Measurements from ENCODE around the gene NCR1. TPM values are rescaled to one million over a fixed set of nuclear protein-coding genes. Genes with fewer than 3 reads are reported as not detected.

Gene NCR1
- total and polyA plus RNA-seq, 2 of the 8 experiments (the other 6 are each of a cell fraction or from before 2014, with no cell fraction given): 1.5 to 5.1 TPM

GRCh38 chr19:54918499-54918898 is 12.6 kb downstream of the NCR1 start:
- ChIA-PET POLR2A (ENCODE audit: partially characterized antibody) (interaction anchor here (0.8 kb wide), 1 partner anchor 128 kb away, joined by 3 read pairs; no protein-coding TSS in a partner anchor), CTCF (ENCODE audit: partially characterized antibody) (interaction anchor here (1.0 to 4.0 kb wide), 4 partner anchors 37 to 500 kb away, joined by 3 to 39 read pairs (median 5); no protein-coding TSS in a partner anchor)
- Histone ChIP-seq H3K9ac (replicated peaks in 1 of 4; ENCODE audit: extremely low read depth in 1 of 4, low read depth in 3 of 4, low read length in 3 of 4) (no peak overlapping the region), H3K79me1 (ENCODE audit: low read depth, low read length) (no peaks in the 10 kb centered on the region), H2BK15ac (ENCODE audit: low read length) (no peak overlapping the region), H3K4me1 (replicated peaks in 1 of 4; ENCODE audit: control insufficient read depth in 3 of 4, insufficient read depth in 4 of 4, low read length in 3 of 4) (no peaks in the 10 kb centered on the region), H3K4me3 (ENCODE audit: extremely low read depth in 1 of 4, insufficient read depth in 2 of 4, low read depth in 3 of 4, low read length in 4 of 4) (no peak overlapping the region), H4K91ac (replicated peaks; ENCODE audit: insufficient read length, low read length) (no peak overlapping the region), H3K18ac (ENCODE audit: extremely low read depth, low read length) (no peak overlapping the region), H3K14ac (ENCODE audit: insufficient read length) (no peak overlapping the region), H3K27ac (ENCODE audit: low read depth, low read length) (no peak overlapping the region), H2BK5ac (ENCODE audit: low read depth, low read length) (no peak overlapping the region), H4K8ac (ENCODE audit: extremely low read depth, insufficient read depth, low read length) (no peak overlapping the region), H3K27me3 (replicated peaks in 1 of 4; ENCODE audit: control insufficient read depth in 3 of 4, extremely low read depth in 1 of 4, insufficient read depth in 3 of 4, low read length in 3 of 4) (no peaks in the 10 kb centered on the region), H2AK5ac (ENCODE audit: low read depth, low read length) (no peak overlapping the region), H3K36me3 (ENCODE audit: control insufficient read depth in 2 of 4, insufficient read depth in 4 of 4, low read length in 3 of 4) (no peaks in the 10 kb centered on the region), H3K56ac (replicated peaks; ENCODE audit: insufficient read length, low read depth, low read length) (no peak overlapping the region), H4K20me1 (replicated peaks in 1 of 2; ENCODE audit: control insufficient read depth in 1 of 2, insufficient read depth in 2 of 2, low read length in 2 of 2) (no peaks in the 10 kb centered on the region), H4K5ac (ENCODE audit: insufficient read length, low read depth, low read length) (no peak overlapping the region), H3K4ac (replicated peaks; ENCODE audit: insufficient read length, low read depth, low read length) (no peak overlapping the region), H3K79me2 (ENCODE audit: control insufficient read depth in 1 of 2, insufficient read depth in 2 of 2, low read length in 2 of 2) (no peaks in the 10 kb centered on the region), H2BK20ac (ENCODE audit: low read length) (no peak overlapping the region), H2BK120ac (replicated peaks; ENCODE audit: low read depth, low read length) (no peak overlapping the region), H3K23me2 (ENCODE audit: low read depth, low read length) (no peaks in the 10 kb centered on the region), H3K4me2 (ENCODE audit: insufficient read depth in 1 of 2, low read depth in 2 of 2, low read length in 2 of 2) (no peak overlapping the region), H2AFZ (ENCODE audit: low read length) (no peak overlapping the region), H2BK12ac (ENCODE audit: low read depth, low read length) (no peak overlapping the region), H3K23ac (ENCODE audit: insufficient read length) (no peak overlapping the region), H3K9me3 (ENCODE audit: insufficient read depth in 2 of 2, low read depth in 1 of 2, low read length in 1 of 2) (no peaks in the 10 kb centered on the region)
- FAIRE-seq (no peak), DNase-seq (ENCODE audit: low read depth in 1 of 2, low spot score in 2 of 2) (no peak)
- 93% methylated on average over 9 of the region's 9 CpGs; no CpG with 5 or more reads in 1 of the 2 experiments for WGBS, 2 experiments (ENCODE audit: extremely low coverage in 1 of 2, insufficient coverage in 1 of 2, insufficient read length in 1 of 2, insufficient replicate concordance in 2 of 2, low coverage in 1 of 2, low lambda C conversion rate in 2 of 2, missing lambda C conversion rate in 1 of 2)
- TF ChIP-seq TCF12 (IDR thresholded peaks at IDR 0.05; ENCODE audit: low read depth, low read length) (no peak), JUND (IDR thresholded peaks at IDR 0.05; ENCODE audit: low read length) (no peak), SAP30 (IDR thresholded peaks at IDR 0.05; ENCODE audit: insufficient read depth, insufficient replicate concordance, low read length) (no peak), CREB1 (IDR thresholded peaks at IDR 0.05) (no peak), SRF (IDR thresholded peaks at IDR 0.05; ENCODE audit: low read depth, low read length) (no peak), JUN (IDR thresholded peaks at IDR 0.05; ENCODE audit: low read depth, low read length) (no peak), CTCF (IDR thresholded peaks at IDR 0.05; ENCODE audit: control extremely low read depth in 1 of 3, insufficient read depth in 1 of 3, low read depth in 1 of 3, low read length in 3 of 3) (no peak), POLR2A (IDR thresholded peaks at IDR 0.05; ENCODE audit: control extremely low read depth in 1 of 2, low read depth in 2 of 2, low read length in 2 of 2) (no peak), HDAC6 (IDR thresholded peaks at IDR 0.05; ENCODE audit: low read depth, low read length) (no peak), SP2 (IDR thresholded peaks at IDR 0.05; ENCODE audit: low read length) (no peak), CHD2 (IDR thresholded peaks at IDR 0.05; ENCODE audit: low read length) (no peak), E2F6 (IDR thresholded peaks at IDR 0.05) (no peak), GTF2F1 (IDR thresholded peaks at IDR 0.05; ENCODE audit: borderline replicate concordance, low read depth, low read length) (no peak)

All from H1 (cell line).